Measurements from ENCODE around the gene HEBP1. TPM values are rescaled to one million over a fixed set of nuclear protein-coding genes. Genes with fewer than 3 reads are reported as not detected.

Gene HEBP1, protein sequence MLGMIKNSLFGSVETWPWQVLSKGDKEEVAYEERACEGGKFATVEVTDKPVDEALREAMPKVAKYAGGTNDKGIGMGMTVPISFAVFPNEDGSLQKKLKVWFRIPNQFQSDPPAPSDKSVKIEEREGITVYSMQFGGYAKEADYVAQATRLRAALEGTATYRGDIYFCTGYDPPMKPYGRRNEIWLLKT
- total RNA-seq = 24.2 and 31.5 TPM in 2 replicates

DNA sequence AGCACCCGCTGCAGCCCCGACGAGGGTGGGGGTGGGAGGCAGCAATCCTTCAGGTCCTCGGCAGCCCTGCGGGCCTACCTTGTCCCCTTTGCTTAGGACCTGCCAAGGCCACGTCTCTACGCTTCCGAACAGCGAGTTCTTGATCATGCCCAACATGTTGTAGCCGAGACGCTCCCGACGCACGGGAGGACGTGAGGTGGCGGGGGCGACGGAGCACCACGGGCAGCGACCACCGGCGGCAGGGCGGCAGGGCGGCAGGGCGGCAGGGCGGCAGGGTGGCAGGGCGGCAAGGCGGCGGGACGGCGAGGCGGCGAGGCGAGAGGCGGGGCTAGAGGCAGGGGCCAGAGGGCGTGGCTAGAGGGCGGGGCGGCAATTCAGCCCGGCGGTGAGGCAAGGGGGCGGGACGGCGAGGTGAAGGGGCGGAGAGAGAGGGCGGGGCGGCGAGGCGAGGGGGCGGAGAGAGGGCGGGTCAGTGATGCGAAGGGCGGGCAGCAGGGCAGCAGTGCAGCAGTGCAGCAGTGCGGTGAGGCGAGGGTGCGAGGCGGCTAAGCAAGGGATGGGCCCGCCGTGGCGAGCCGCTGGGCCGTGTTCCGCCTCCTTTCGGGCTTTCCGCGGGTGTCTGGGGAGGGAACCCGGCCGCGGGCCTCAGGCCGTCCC is at the start of gene HEBP1:
HEBP1 (minus strand) TSS at position 307 of the 657 bp plus-strand sequence; CDS start at position 156, 151 bp downstream.

DNA sequence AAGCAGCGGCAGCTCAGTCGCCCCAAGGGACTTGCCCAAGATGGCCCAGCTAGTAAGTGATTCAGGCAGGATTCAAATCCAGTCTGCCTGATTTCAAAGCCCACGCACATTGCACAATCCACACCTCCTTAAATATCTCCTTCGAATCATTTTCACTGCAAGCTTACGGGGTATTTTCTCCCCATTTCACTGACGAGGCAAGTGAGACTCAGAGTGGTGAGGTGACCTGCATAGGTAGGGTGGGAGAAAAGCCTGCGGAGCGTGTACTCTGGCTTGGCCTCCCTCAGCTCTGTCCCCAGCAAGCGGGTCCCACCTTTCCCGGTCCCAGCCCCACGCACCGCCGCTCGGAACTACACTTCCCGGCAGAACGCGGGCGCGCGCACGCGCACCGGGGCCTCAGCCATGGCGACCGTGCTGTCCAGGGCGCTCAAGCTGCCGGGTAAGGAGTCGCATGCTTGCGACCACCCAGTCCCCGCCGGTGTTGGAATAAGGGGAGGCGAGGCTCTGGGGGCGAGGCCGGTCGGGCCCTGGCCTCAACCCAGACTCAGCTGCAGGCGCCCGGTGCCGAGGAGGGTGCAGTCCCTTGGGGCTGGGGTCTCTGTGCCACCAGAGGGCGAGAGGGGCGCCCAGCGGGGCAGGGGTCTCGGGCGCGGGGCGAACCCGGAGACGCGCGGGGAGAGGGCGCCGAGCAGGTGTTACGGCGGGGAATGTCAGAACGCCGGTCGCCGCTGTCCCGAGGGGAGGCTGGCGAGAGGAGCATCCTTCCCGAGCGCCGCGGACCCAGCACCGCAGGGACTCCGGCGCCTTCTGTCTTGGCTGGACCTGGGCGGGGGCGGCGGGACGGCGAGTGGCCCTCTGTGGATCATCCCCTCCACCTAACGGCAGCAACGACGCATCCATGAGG is 44.2 kb upstream of the HEBP1 start, which contains the start of gene FAM234B:
FAM234B (plus strand) TSS at position 380 of the 904 bp plus-strand sequence; CDS start at position 403, 23 bp downstream.

DNA sequence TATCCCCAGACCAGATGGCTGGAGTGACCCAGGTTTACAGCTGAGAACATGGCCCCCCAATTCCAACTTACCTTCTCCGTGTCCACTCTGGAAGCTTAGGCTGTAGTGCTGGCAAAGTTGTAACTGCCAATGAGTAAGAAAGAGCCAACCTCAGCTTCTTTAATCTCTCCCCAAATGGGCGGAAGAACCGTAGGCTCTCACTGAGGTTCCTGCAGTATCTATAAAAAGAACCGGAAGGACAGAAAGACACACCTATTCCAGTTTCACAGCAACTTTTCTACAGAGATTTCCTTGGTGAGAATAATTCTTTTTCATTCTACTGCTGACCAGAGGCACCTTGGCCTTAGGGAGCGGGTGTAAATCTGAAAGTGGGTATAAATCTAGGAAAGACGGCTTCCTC is 48.0 kb downstream of the HEBP1 start, which contains the start of gene GPRC5D:
GPRC5D (minus strand) TSS at position 135 of the 400 bp plus-strand sequence. CDS start 1,786 bp downstream, outside the sequence.

Other genes starting within 250 kb of the HEBP1 start
- gene APOLD1, start 214.6 kb downstream of the HEBP1 start, total RNA-seq = 52.4 and 53.7 TPM in 2 replicates
- gene DDX47, start 186.9 kb downstream of the HEBP1 start, total RNA-seq = 77.3 and 82.4 TPM in 2 replicates
- gene GPRC5A, start 108.7 kb downstream of the HEBP1 start, total RNA-seq = 50.8 and 57.3 TPM in 2 replicates
- gene GPRC5D, start 48.1 kb downstream of the HEBP1 start, total RNA-seq = not detected in 2 replicates
- 3.9 and 4.7 TPM in 2 replicates for gene FAM234B, start 44.1 kb upstream of the HEBP1 start, total RNA-seq
- not detected in 2 replicates for gene GSG1, start 103.4 kb upstream of the HEBP1 start, total RNA-seq
- gene EMP1, start 196.5 kb upstream of the HEBP1 start, total RNA-seq = 1,447 and 1,601 TPM in 2 replicates